Measurements from ENCODE around the gene ANKRD39. TPM values are rescaled to one million over a fixed set of nuclear protein-coding genes. Genes with fewer than 3 reads are reported as not detected.
"Not testable (repeated sequence)": the region's sequence is repeated elsewhere in the genome, so short reads cannot be mapped to it uniquely, and the experiment has no call there.

ANKRD39 gene
- polyA plus RNA-seq, 2 donors = 11.9 to 12.2 TPM

GRCh38 chr2:96895746-96896651 is 38.2 kb upstream of the ANKRD39 start:
- WGBS, 2 donors = 45 to 57% methylated on average over 18 of the region's 18 CpGs
- H3K4me1 ChIP-seq (ENCODE audit: control insufficient read depth in 2 of 2, insufficient read depth in 2 of 2, low read length in 1 of 2) = peaks cover 24 to 58% of the 10 kb centered on the region in 2 donors

GRCh38 chr2:96895032-96895745 is 37.4 kb upstream of the ANKRD39 start:
- Histone ChIP-seq H3K9me3 (ENCODE audit: control insufficient read depth in 2 of 2, insufficient read depth in 1 of 2, low read depth in 1 of 2, low read length in 1 of 2) (no peaks in the 10 kb centered on the region), H3K4me1 (ENCODE audit: control insufficient read depth in 2 of 2, insufficient read depth in 2 of 2, low read length in 1 of 2) (peaks cover 25 to 58% of the 10 kb centered on the region in 2 donors), H3K36me3 (ENCODE audit: control insufficient read depth in 2 of 2, insufficient read depth in 2 of 2, low read length in 1 of 2) (no peaks in the 10 kb centered on the region), H3K27ac (ENCODE audit: low read depth in 2 of 2, low read length in 1 of 2) (peak overlapping the region; percentile 23 to 47), H3K4me3 (ENCODE audit: low read depth in 1 of 2, low read length in 2 of 2) (no peak overlapping the region), H3K27me3 (ENCODE audit: control insufficient read depth in 1 of 2, insufficient read depth in 2 of 2, low read length in 2 of 2) (no peaks in the 10 kb centered on the region)
- 60% methylated on average over 10 of the region's 10 CpGs for WGBS, 2 donors

More at GRCh38 chr2:96895746-96896651, 38.2 kb upstream of the ANKRD39 start:
- H3K9me3 ChIP-seq (ENCODE audit: control insufficient read depth in 2 of 2, insufficient read depth in 1 of 2, low read depth in 1 of 2, low read length in 1 of 2) = no peaks in the 10 kb centered on the region
- no peak overlapping the region for H3K4me3 ChIP-seq (ENCODE audit: low read depth in 1 of 2, low read length in 2 of 2)
- no peaks in the 10 kb centered on the region for H3K36me3 ChIP-seq (ENCODE audit: control insufficient read depth in 2 of 2, insufficient read depth in 2 of 2, low read length in 1 of 2)
- no peaks in the 10 kb centered on the region for H3K27me3 ChIP-seq (ENCODE audit: control insufficient read depth in 1 of 2, insufficient read depth in 2 of 2, low read length in 2 of 2)
- H3K27ac ChIP-seq (ENCODE audit: low read depth in 2 of 2, low read length in 1 of 2) = peak overlapping the region; percentile 23 to 47

- H3K4me3 ChIP-seq (ENCODE audit: low read depth in 1 of 2, low read length in 2 of 2) = no peak overlapping the region
- H3K36me3 ChIP-seq (ENCODE audit: control insufficient read depth in 2 of 2, insufficient read depth in 2 of 2, low read length in 1 of 2) = no peaks in the 10 kb centered on the region
- H3K4me1 ChIP-seq (ENCODE audit: control insufficient read depth in 2 of 2, insufficient read depth in 2 of 2, low read length in 1 of 2) = peaks cover 23 to 51% of the 10 kb centered on the region in 2 donors
- H3K27me3 ChIP-seq (ENCODE audit: control insufficient read depth in 1 of 2, insufficient read depth in 2 of 2, low read length in 2 of 2) = no peaks in the 10 kb centered on the region
- no peak overlapping the region for H3K27ac ChIP-seq (ENCODE audit: low read depth in 2 of 2, low read length in 1 of 2)
- H3K9me3 ChIP-seq (ENCODE audit: control insufficient read depth in 2 of 2, insufficient read depth in 1 of 2, low read depth in 1 of 2, low read length in 1 of 2) = no peaks in the 10 kb centered on the region
- WGBS, 2 donors = 70 to 72% methylated on average over 2 to 3 of the region's 3 CpGs
These were observed 36.3 kb upstream of the ANKRD39 start for GRCh38 chr2:96894151-96894531.

- Histone ChIP-seq H3K4me1 (ENCODE audit: control insufficient read depth in 2 of 2, insufficient read depth in 2 of 2, low read length in 1 of 2) (peaks cover 21 to 51% of the 10 kb centered on the region in 2 donors), H3K9me3 (ENCODE audit: control insufficient read depth in 2 of 2, insufficient read depth in 1 of 2, low read depth in 1 of 2, low read length in 1 of 2) (no peaks in the 10 kb centered on the region), H3K27me3 (ENCODE audit: control insufficient read depth in 1 of 2, insufficient read depth in 2 of 2, low read length in 2 of 2) (no peaks in the 10 kb centered on the region), H3K36me3 (ENCODE audit: control insufficient read depth in 2 of 2, insufficient read depth in 2 of 2, low read length in 1 of 2) (no peaks in the 10 kb centered on the region), H3K4me3 (ENCODE audit: low read depth in 1 of 2, low read length in 2 of 2) (no peak overlapping the region), H3K27ac (ENCODE audit: low read depth in 2 of 2, low read length in 1 of 2) (peak overlapping the region; percentile 9 to 20)
- 57 to 73% methylated on average over 16 of the region's 16 CpGs for WGBS, 2 donors
These were observed 35.7 kb upstream of the ANKRD39 start for GRCh38 chr2:96893289-96894150.

- Histone ChIP-seq H3K27me3 (ENCODE audit: control insufficient read depth in 1 of 2, insufficient read depth in 2 of 2, low read length in 2 of 2) (no peaks in the 10 kb centered on the region), H3K4me1 (ENCODE audit: control insufficient read depth in 2 of 2, insufficient read depth in 2 of 2, low read length in 1 of 2) (peaks cover 22 to 54% of the 10 kb centered on the region in 2 donors), H3K9me3 (ENCODE audit: control insufficient read depth in 2 of 2, insufficient read depth in 1 of 2, low read depth in 1 of 2, low read length in 1 of 2) (no peaks in the 10 kb centered on the region), H3K27ac (ENCODE audit: low read depth in 2 of 2, low read length in 1 of 2) (peak overlapping the region in 1 of 2 donors; percentile 36), H3K4me3 (ENCODE audit: low read depth in 1 of 2, low read length in 2 of 2) (no peak overlapping the region), H3K36me3 (ENCODE audit: control insufficient read depth in 2 of 2, insufficient read depth in 2 of 2, low read length in 1 of 2) (no peaks in the 10 kb centered on the region)
- WGBS, 2 donors = 61 to 64% methylated on average over 11 of the region's 11 CpGs
These were observed 33.9 kb upstream of the ANKRD39 start for GRCh38 chr2:96891591-96892333.

GRCh38 chr2:96890726-96891385 is 33.0 kb upstream of the ANKRD39 start:
- Histone ChIP-seq H3K27me3 (ENCODE audit: control insufficient read depth in 1 of 2, insufficient read depth in 2 of 2, low read length in 2 of 2) (no peaks in the 10 kb centered on the region), H3K4me3 (ENCODE audit: low read depth in 1 of 2, low read length in 2 of 2) (no peak overlapping the region), H3K4me1 (ENCODE audit: control insufficient read depth in 2 of 2, insufficient read depth in 2 of 2, low read length in 1 of 2) (peaks cover 24 to 48% of the 10 kb centered on the region in 2 donors), H3K27ac (ENCODE audit: low read depth in 2 of 2, low read length in 1 of 2) (peak overlapping the region in 1 of 2 donors; percentile 36), H3K36me3 (ENCODE audit: control insufficient read depth in 2 of 2, insufficient read depth in 2 of 2, low read length in 1 of 2) (no peaks in the 10 kb centered on the region), H3K9me3 (ENCODE audit: control insufficient read depth in 2 of 2, insufficient read depth in 1 of 2, low read depth in 1 of 2, low read length in 1 of 2) (no peaks in the 10 kb centered on the region)
- 67 to 70% methylated on average over 6 of the region's 6 CpGs for WGBS, 2 donors

GRCh38 chr2:96890252-96890651 is 32.4 kb upstream of the ANKRD39 start:
- 78 to 80% methylated on average over 7 of the region's 7 CpGs for WGBS, 2 donors
- no peaks in the 10 kb centered on the region for H3K9me3 ChIP-seq (ENCODE audit: control insufficient read depth in 2 of 2, insufficient read depth in 1 of 2, low read depth in 1 of 2, low read length in 1 of 2)
- H3K4me1 ChIP-seq (ENCODE audit: control insufficient read depth in 2 of 2, insufficient read depth in 2 of 2, low read length in 1 of 2) = peaks cover 23 to 45% of the 10 kb centered on the region in 2 donors
- H3K27ac ChIP-seq (ENCODE audit: low read depth in 2 of 2, low read length in 1 of 2) = no peak overlapping the region
- no peaks in the 10 kb centered on the region for H3K27me3 ChIP-seq (ENCODE audit: control insufficient read depth in 1 of 2, insufficient read depth in 2 of 2, low read length in 2 of 2)
- H3K36me3 ChIP-seq (ENCODE audit: control insufficient read depth in 2 of 2, insufficient read depth in 2 of 2, low read length in 1 of 2) = no peaks in the 10 kb centered on the region
- H3K4me3 ChIP-seq (ENCODE audit: low read depth in 1 of 2, low read length in 2 of 2) = no peak overlapping the region

- H3K4me3 ChIP-seq (ENCODE audit: low read depth in 1 of 2, low read length in 2 of 2); H3K27me3 ChIP-seq (ENCODE audit: control insufficient read depth in 1 of 2, insufficient read depth in 2 of 2, low read length in 2 of 2); H3K27ac ChIP-seq (ENCODE audit: low read depth in 2 of 2, low read length in 1 of 2); H3K9me3 ChIP-seq (ENCODE audit: control insufficient read depth in 2 of 2, insufficient read depth in 1 of 2, low read depth in 1 of 2, low read length in 1 of 2); H3K36me3 ChIP-seq (ENCODE audit: control insufficient read depth in 2 of 2, insufficient read depth in 2 of 2, low read length in 1 of 2): not testable (repeated sequence)
- 91 to 92% methylated on average over 5 of the region's 5 CpGs for WGBS, 2 donors
- peaks cover 23 to 50% of the 10 kb centered on the region in 2 donors for H3K4me1 ChIP-seq (ENCODE audit: control insufficient read depth in 2 of 2, insufficient read depth in 2 of 2, low read length in 1 of 2)
These were observed 31.7 kb upstream of the ANKRD39 start for GRCh38 chr2:96889502-96889901.

Measured in esophagus (tissue), 2 donors.